Measurements from ENCODE around the gene CSPG4. TPM values are rescaled to one million over a fixed set of nuclear protein-coding genes. Genes with fewer than 3 reads are reported as not detected.
"Not testable (repeated sequence)": the region's sequence is repeated elsewhere in the genome, so short reads cannot be mapped to it uniquely, and the experiment has no call there.

The CSPG4 gene
- total and polyA plus RNA-seq, 12 donors, result 7.4 to 19.8 (median 12.1) TPM

GRCh38 chr15:75680007-75680789 lies 32.5 kb downstream of the CSPG4 start:
- WGBS, 2 donors, result 77 to 86% methylated on average over 11 of the region's 11 CpGs
- no peak for TF ChIP-seq CTCF (IDR thresholded peaks at IDR 0.05)
- ATAC-seq (no peak), DNase-seq (no peak)
- intact Hi-C loops (cut with DNase I), result loop anchor here in 8 of 10 donors (5.0 to 10.0 kb wide), 5 partner anchors 43 to 173 kb away; no protein-coding TSS in a partner anchor
- Histone ChIP-seq H3K36me3 (peaks cover 0 to 50% (median 0%) of the 10 kb centered on the region in 9 donors), H3K4me3 (no peak overlapping the region), H3K27ac (no peak overlapping the region), H3K9me3 (no peaks in the 10 kb centered on the region), H3K27me3 (no peaks in the 10 kb centered on the region), H3K4me1 (peaks cover 2 to 24% (median 9%) of the 10 kb centered on the region in 9 donors)

- H3K27ac ChIP-seq, ATAC-seq, H3K9me3 ChIP-seq, DNase-seq, H3K27me3 ChIP-seq, H3K4me3 ChIP-seq: not testable (repeated sequence)
- intact Hi-C loops (cut with DNase I), result loop anchor here in 1 of 10 donors (10.0 kb wide), 1 partner anchor 164 kb away; no protein-coding TSS in a partner anchor
- WGBS, 2 donors, result 94 to 97% methylated on average over 6 of the region's 6 CpGs
- Histone ChIP-seq H3K36me3 (peaks cover 0 to 38% (median 0%) of the 10 kb centered on the region in 9 donors), H3K4me1 (peaks cover 9 to 33% (median 22%) of the 10 kb centered on the region in 9 donors)
These were observed 34.3 kb downstream of the CSPG4 start for GRCh38 chr15:75678324-75678690.

- Histone ChIP-seq H3K27me3 (no peaks in the 10 kb centered on the region), H3K9me3 (no peaks in the 10 kb centered on the region), H3K4me3 (no peak overlapping the region), H3K36me3 (peaks cover 0 to 38% (median 0%) of the 10 kb centered on the region in 9 donors), H3K4me1 (peaks cover 15 to 39% (median 28%) of the 10 kb centered on the region in 9 donors), H3K27ac (no peak overlapping the region)
- intact Hi-C loops (cut with DNase I), result loop anchor here in 1 of 10 donors (10.0 kb wide), 1 partner anchor 163 kb away; no protein-coding TSS in a partner anchor
- DNase-seq (no peak), ATAC-seq (no peak)
- no peak for TF ChIP-seq CTCF (IDR thresholded peaks at IDR 0.05)
- WGBS, 2 donors, result 86 to 88% methylated on average over 16 of the region's 16 CpGs
These were observed 35.0 kb downstream of the CSPG4 start for GRCh38 chr15:75677465-75678323.

- Histone ChIP-seq H3K27me3 (no peaks in the 10 kb centered on the region), H3K36me3 (peaks cover 0 to 32% (median 0%) of the 10 kb centered on the region in 9 donors), H3K27ac (no peak overlapping the region), H3K9me3 (no peaks in the 10 kb centered on the region), H3K4me3 (no peak overlapping the region), H3K4me1 (peaks cover 20 to 46% (median 34%) of the 10 kb centered on the region in 9 donors)
- TF ChIP-seq CTCF (IDR thresholded peaks at IDR 0.05), result no peak
- DNase-seq (no peak), ATAC-seq (no peak)
- intact Hi-C loops (cut with DNase I), result loop anchor here in 1 of 10 donors (10.0 kb wide), 1 partner anchor 162 kb away; no protein-coding TSS in a partner anchor
- 85 to 87% methylated on average over 30 of the region's 30 CpGs for WGBS, 2 donors
These were observed 35.8 kb downstream of the CSPG4 start for GRCh38 chr15:75676688-75677464.

Measured in heart right ventricle (tissue), 16 donors.